GM15510 (cell line): Measurements from ENCODE around the gene H1-8.

Experiments used
- POLR2A ChIP-seq: IDR thresholded peaks from 3 replicates; pipeline ENCODE4 v1.6.1; 2011; ENCODE audit warnings: borderline replicate concordance; ENCODE audit not compliant: insufficient read length; ENCODE audit errors: extremely low read depth

Gene H1-8

DNA sequence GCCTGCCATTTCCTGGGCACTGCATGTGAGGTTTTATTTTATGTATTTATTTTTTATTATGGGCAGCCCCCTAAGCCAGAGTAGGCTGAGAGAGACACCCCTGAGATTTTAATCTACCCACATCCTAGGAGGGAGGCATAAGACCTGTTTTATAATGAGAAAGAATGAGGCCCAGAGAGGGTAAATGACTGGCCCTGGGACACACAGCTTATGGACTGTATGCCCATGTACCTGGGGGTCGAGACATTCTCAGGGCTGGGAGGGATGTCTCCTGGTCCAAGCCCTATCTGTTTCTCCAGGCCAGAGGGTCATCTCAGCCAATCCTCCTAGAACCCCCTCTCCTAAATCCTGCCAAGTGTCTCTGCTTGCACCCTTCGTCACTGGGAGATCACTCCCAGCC lies 57.4 kb downstream of the H1-8 start:
- TF ChIP-seq POLR2A, result no peak
